ENCODE results near the gene ATP5PD. TPM values are rescaled to one million over a fixed set of nuclear protein-coding genes. Genes with fewer than 3 reads are reported as not detected.

The ATP5PD gene
- total RNA-seq, 1 experiment from 2014 or later = 344 TPM

- H3K9me3 ChIP-seq (ENCODE audit: control insufficient read depth, low read depth, low read length) = no peaks in the 10 kb centered on the region
- H3K36me3 Mint-ChIP-seq (ENCODE audit: insufficient read depth in 1 of 3, low read depth in 3 of 3) = peaks cover 2 to 28% (median 28%) of the 10 kb centered on the region in 3 experiments
- H3K27ac ChIP-seq (ENCODE audit: insufficient read length, low read depth, low read length) = no peak overlapping the region
- H3K79me2 ChIP-seq (ENCODE audit: insufficient read depth, low read length) = no peaks in the 10 kb centered on the region; the same call in 1 of the 2 replicates
- no peak overlapping the region for H2BK5ac ChIP-seq (ENCODE audit: insufficient read length, low read length)
- no peak overlapping the region for H4K5ac ChIP-seq (ENCODE audit: insufficient read length, low read depth, low read length)
- peak overlapping the region in 1 of 3 experiments; percentile 72; a peak in 1 of 7 replicates for H3K27ac Mint-ChIP-seq
- H3K4me1 Mint-ChIP-seq = peaks cover 23 to 27% of the 10 kb centered on the region in 2 experiments
- DNase-seq = no peak
- H3K79me1 ChIP-seq (ENCODE audit: insufficient read depth, low read depth, low read length, poor library complexity, severe bottlenecking) = no peaks in the 10 kb centered on the region
- no peak overlapping the region for H2BK15ac ChIP-seq (ENCODE audit: low read depth, low read length)
- H3K9me3 Mint-ChIP-seq = no peaks in the 10 kb centered on the region
- H3K23ac ChIP-seq (ENCODE audit: insufficient read length, low read depth, low read length) = no peak overlapping the region
- no peak overlapping the region for H3K4ac ChIP-seq (ENCODE audit: low read depth, low read length)
- no peaks in the 10 kb centered on the region for H3K27me3 ChIP-seq (ENCODE audit: insufficient read depth, low read length)
- H3T11ph ChIP-seq (ENCODE audit: low read length) = no peak overlapping the region
- H3K9ac ChIP-seq (ENCODE audit: extremely low read depth, insufficient read length, low read length) = no peak overlapping the region
- no peak overlapping the region for H3K18ac ChIP-seq (ENCODE audit: insufficient read length, low read depth, low read length)
- no peaks in the 10 kb centered on the region for H3K27me3 Mint-ChIP-seq (ENCODE audit: low read depth)
- no peak overlapping the region for H2AFZ ChIP-seq (ENCODE audit: low read length)
- no peak for TF ChIP-seq CTCF (conservative IDR thresholded peaks at IDR 0.05)
- no peak overlapping the region for H2AK5ac ChIP-seq (ENCODE audit: insufficient read length, low read length)
- no peak overlapping the region for H4K8ac ChIP-seq (replicated peaks; ENCODE audit: insufficient read length, low read depth, low read length)
- H3K23me2 ChIP-seq (ENCODE audit: insufficient read length, low read depth, low read length, poor library complexity, severe bottlenecking) = no peaks in the 10 kb centered on the region
- H2BK120ac ChIP-seq (ENCODE audit: low read depth, low read length, poor library complexity, severe bottlenecking) = no peak overlapping the region
- no peak overlapping the region for H3K4me3 Mint-ChIP-seq
- WGBS (ENCODE audit: extremely low coverage, insufficient read length, low lambda C conversion rate) = no CpG with 5 or more reads among the region's 16 CpGs
- no peaks in the 10 kb centered on the region for H4K20me1 ChIP-seq (ENCODE audit: control insufficient read depth, insufficient read depth, insufficient read length)
- no peak overlapping the region for H2BK12ac ChIP-seq (ENCODE audit: insufficient read length, low read depth, low read length)
- no peaks in the 10 kb centered on the region; the same call in 1 of the 2 replicates for H3K4me1 ChIP-seq (ENCODE audit: insufficient read depth, low read length)
- no peak overlapping the region; the same call in 1 of the 2 replicates for H3K14ac ChIP-seq (ENCODE audit: insufficient read depth, low read length)
- no peak overlapping the region for H2BK20ac ChIP-seq (ENCODE audit: low read depth, low read length, poor library complexity, severe bottlenecking)
- no peak overlapping the region for H3K56ac ChIP-seq (ENCODE audit: insufficient read length, low read depth, low read length)
- H3K4me2 ChIP-seq (ENCODE audit: insufficient read depth, insufficient read length, low read length) = no peak overlapping the region
- H4K91ac ChIP-seq (ENCODE audit: insufficient read length, low read depth, low read length) = no peak overlapping the region
These were observed 48.2 kb upstream of the ATP5PD start for GRCh38 chr17:75094871-75095399.
